HK-2 (cell line): ENCODE data around the gene SAMD8.
"Not testable (repeated sequence)": the region's sequence is repeated elsewhere in the genome, so short reads cannot be mapped to it uniquely, and the experiment has no call there.

Source experiments
- DNase-seq: peaks from one replicate; pipeline ENCODE4 v3.0.0-alpha.2; 2018; ENCODE audit not compliant: unreplicated experiment

The SAMD8 gene

GRCh38 chr10:75084834-75085384 is 26.5 kb upstream of the SAMD8 start:
- DNase-seq: no peak

GRCh38 chr10:75086278-75086934 is 25.1 kb upstream of the SAMD8 start:
- DNase-seq: no peak

- DNase-seq: no peak
Observed at GRCh38 chr10:75088640-75089039, 22.8 kb upstream of the SAMD8 start.

DNA sequence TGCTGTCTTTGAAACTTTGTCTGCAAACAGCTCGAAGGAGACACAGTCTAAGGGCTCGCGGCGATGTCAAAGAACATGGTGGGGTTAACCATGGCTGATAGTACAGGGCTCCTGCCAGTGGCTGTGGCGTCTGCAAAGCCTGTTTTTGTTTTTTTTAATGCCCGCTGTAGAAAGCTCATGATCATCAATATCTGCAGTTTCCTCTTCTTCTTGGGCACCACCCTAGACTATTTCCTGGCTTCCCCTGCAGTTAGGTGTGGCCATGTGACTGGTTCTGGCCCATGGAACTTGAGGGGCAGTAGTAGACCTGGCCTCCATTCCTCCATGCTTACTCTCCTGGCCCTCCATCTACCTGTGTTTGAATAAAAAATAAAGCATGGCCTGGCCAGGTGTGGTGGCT is 21.8 kb upstream of the SAMD8 start:
- no peak for DNase-seq

- DNase-seq: no peak
Observed at GRCh38 chr10:75091146-75091545, 20.3 kb upstream of the SAMD8 start.

- DNase-seq: no peak
Observed at GRCh38 chr10:75094465-75094864, 17.0 kb upstream of the SAMD8 start.

DNA sequence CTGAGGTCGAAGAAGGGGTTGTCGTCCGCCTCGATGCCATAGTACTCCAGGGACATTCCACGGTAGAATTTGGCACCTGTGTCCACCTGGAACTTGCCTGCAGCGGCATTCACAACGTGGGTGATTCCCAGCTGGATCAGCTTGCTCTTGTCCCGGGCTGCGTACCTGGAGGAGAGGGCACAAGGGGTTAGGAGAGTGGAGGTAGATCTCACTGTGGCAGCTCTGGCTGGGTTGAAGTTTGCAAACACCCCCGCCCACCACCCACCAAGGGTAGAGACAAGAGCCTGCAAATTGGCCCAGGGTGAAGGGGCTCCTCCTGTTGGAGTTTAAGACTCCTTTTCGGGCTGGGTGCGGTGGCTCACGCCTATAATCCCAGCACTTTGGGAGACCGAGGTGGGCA is 15.8 kb upstream of the SAMD8 start:
- no peak for DNase-seq

GRCh38 chr10:75096749-75097148 is 14.7 kb upstream of the SAMD8 start:
- DNase-seq: no peak

DNA sequence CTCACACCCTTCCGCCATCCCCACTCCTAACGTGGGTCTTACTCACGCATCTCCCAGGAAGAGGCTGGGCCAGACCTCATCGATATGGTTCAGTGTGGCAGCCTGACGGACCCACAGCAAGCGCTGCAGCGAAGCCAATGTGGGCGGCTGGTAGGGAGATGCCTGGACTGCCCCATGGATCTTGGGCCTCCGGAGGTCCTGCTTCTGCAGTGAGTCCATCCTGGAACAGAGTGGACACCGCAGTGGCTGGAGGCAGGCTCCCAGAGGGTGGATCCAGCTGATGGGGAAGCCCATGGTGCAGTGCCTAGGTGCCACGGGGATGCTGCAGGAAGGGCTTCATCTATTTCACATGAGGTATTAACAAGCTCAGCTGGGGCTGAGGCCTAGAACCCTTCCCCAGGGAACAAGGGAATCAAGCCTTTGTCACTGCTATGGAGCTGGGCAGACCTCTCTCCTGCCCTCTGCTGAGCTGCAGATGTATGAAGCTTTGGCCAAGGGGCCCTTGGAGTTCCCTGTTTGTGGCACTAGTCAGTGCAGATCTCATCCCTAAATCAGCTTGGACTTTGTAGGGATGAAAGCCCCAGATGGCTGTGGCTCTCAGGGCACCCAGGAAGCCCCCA is 13.7 kb upstream of the SAMD8 start:
- no peak for DNase-seq

GRCh38 chr10:75098902-75099673 is 12.4 kb upstream of the SAMD8 start:
- no peak for DNase-seq

DNA sequence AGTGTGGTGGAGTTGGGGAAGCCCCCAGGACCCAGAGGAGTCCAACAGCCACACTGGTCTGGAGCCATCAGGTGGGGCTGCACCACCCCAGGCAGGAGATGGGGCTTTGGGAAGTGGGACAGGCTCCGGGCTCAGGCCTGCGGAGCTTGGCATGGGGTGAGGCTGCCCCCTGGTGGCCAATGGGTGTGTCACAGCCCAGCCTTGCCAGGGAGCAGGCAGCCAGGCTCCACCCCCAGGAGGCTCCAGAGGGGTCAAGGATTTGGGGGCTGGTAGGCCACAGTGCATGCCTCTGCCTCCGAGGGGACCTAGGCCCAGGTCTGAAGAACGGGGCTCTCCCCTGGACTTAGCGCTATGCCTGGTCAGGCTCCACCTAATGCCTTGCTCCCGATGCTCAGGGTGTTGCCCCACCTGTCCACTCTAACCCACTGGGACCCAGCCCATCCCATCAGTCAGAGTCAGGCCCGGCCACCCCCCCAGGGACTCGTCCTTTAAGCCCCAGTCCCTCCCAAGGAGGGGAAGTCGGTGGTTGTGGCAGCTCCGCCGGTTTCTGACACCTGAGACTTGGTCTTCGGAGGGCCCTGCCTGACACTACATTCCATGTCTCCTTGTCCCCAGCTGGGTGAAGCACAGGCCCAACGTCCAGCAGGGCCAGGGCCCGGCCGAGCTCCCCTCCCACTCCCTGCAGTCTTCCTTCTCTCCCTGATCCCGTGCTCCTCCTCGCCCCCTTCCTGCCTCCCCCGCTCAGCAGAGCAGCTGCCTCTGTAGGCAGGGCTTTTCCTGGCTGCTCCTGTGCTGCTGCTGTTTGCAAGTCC is 11.3 kb upstream of the SAMD8 start:
- peak; percentile 86 for DNase-seq

DNA sequence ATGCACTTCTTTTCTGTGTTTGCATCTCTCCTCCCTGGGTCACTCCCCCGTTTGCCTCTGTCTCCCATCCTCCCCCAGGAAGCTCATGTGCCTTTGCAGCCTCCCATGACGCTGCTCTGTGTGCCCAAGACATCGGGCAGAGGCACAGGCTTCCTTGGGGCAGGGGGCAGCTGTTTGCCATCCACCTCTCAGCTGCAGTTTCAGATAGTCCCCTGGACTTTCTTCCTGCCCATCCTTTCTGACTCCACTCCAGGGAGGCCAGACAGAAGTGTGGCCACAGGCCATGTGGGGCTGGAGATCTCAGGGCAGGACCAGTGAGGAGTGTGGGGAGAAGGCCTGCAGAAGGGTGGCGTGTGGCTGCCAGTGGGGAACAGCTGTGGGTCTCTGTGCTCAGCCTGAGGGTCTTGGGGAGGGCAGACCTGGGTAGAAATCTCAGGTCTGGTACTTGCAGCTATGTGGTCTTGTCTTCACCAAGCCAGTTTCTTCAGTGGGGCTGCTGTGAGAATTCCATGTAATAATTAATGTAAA is 10.6 kb upstream of the SAMD8 start:
- no peak for DNase-seq

DNA sequence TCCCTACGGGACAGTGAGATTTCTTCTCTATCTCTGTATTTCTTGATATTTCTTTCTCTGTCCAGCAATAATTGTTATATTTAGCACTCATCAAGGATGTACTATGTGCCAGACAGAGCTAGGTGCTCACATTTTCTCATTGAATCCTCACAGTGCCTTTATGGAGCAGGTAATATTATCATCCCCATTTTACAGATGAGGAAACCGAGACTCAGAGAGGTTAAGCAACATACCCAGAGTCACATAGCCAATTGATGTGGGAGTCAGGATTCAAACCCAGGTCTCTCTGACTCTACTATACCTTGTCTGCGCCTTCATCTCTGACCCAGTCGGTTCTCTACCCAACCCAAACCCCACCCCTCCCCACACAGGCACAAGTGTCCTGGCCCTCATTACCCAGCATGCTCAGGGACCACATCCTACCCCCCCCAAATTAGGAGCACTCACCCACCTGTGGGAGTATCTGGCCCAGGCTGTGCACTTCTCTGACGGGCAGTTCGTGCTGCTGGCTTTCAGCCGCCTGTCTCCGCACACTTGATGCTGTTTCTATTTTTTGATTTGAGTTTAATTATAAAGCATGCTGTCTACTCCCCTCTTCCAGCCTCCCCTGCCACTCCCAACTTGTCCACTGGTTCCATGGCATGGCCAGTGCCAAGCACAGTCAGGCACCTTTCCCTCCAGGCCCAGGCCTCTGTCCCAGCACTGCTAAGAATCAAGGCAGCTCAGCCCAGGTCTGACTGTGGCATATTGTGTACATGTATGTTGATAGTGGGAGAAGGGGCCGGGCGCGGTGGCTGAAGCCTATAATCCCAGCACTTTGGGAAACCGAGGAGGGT is 9.8 kb upstream of the SAMD8 start:
- DNase-seq: no peak

DNA sequence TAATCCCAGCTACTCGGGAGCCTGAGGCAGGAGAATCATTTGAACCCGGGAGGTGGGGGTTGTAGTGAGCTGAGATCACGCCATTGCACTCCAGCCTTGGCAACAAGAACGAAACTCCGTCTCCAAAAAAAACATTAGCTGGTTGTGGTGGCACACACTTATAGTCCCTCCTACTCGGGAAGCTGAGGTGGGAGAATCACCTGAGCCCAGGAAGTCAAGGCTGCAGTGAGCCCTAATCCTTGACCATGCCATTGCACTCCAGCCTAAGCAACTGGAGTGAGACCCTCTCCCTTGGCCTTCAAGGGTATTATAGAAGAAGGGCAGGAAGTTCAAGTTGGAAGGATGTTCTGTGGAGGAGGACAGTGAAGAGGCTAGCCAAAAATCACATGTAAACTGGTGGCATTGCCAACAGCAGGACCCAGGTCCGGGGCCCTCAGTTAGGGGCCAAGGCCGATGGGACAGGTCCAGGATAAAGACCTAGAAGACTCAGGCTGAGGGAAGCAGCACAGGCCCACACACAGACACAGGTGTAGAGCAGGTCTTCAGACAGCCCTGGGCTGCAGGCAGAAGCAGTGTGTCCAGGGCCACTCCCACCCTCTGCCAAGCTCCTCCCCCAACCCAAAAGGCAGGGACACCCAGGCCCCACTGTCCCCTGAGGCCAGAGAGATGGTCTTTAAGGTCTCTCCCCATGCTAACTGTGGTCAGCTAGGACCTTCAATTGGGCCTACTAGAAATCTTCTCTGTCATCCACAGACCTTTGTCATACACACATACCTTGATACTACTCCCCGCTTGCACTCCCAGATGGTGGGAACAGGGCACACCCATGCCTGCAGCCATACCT is 8.4 kb upstream of the SAMD8 start:
- DNase-seq: no peak

DNA sequence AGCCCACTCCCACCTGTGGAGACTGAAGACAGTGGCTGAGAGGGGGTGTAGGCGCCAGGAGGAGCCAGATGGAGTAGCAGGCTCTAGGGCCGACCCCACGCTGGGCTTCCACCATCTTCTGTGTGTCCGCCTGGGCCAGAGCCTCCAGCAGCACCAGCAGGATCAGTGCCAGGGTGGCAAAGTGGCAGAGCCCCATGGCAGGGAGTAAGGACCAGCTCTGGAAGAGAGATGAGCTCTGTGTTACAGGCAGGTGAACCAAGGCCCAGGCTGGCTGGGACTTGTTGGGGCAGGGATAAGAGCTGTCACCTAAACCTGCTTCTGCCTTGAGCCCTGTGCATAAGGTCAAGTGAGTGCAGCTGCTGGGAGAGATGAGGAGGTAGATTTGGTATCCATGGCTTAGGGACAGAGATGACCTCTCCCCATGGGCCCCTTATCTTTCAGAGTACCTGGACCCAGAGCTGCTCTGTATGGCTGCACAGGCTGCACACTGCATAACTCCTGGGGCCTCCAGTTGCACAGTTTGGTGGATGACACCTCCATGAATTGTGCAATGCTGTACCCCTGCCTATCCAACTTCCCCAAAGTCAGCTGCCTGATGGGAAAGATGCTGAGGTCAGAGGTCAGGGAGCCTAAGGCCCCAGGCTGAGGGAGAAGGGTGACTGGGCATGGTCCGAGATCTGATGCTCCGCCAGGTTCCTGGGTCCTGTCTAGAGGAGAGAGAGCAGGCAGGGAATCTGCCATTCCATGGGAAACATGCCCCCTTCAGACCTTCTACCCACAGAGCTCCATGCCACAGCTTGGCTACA is 7.4 kb upstream of the SAMD8 start:
- DNase-seq: no peak

DNA sequence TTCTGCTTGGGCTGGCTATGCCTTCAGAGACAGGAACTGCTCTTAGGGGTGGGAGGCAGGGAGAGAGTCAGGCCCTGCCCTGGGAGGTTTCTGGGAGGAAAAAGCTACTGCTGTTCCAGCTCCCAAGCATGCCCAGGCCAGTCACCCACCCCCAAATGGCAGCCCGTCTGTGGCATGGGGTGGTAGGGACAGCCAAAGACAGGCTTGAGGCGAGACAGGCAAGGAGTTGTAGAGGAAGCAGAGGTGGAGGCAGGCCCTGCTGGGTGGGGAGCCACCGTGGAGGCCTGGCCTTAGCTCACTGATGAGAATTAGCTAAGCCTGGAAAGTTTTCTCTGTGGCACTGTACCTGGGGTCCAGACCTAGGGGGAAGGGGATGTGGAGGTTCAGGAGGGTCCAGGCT is 6.6 kb upstream of the SAMD8 start:
- DNase-seq: no peak

DNA sequence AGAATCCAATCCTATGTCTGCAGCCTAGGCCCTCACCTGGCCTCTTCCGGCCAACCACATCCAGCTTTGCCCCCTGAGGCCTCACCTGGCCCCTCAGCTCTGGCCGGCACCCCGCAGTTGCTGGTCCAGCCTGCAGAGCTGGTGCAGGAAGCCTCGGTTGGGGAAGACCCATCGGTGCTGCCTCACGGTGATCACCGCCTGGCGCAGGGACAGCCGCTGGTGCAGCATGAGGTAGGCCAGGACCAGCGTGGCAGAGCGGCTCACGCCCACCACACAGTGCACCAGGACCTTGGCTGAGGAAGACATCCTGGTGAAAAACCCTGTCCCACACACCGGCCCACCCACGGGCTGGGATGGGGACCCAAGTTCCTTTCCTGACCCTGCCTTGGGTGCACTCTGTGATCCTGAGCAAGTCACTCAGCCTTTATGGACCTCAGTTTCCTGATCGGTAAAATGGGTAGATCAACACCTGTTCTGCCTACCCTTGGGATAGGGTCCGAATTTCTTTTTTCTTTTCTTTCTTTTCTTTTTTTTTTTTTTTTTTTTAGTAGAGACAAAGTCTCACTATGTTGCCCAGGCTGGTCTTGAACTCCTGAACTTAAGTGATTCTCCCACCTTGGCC is 5.8 kb upstream of the SAMD8 start:
- DNase-seq: no peak

- DNase-seq: no peak
Observed at GRCh38 chr10:75106242-75106641, 5.2 kb upstream of the SAMD8 start.

DNA sequence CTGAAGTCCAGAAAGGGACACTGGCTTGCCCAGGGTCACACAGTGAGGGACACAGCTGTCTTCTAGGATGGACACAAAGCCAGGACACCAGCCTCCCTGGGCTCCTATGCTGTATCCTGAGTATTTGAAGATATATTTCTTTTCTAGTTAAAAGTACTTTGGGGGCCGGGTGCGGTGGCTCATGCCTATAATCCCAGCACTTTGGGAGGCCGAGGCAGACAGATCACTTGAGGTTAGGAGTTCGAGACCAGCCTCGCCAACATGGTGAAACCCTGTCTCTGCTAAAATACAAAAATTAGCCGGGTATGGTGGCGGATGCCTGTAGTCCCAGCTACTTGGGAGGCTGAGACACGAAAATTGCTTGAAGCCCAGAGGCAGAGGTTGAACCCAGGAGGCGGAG is 4.6 kb upstream of the SAMD8 start:
- not testable (repeated sequence) for DNase-seq
